ENCODE data around the gene LLGL2. TPM values are rescaled to one million over a fixed set of nuclear protein-coding genes. Genes with fewer than 3 reads are reported as not detected.

LLGL2 gene
- total RNA-seq, 2 experiments from 2014 or later, result 12.6 to 21.6 TPM

GRCh38 chr17:75559958-75560533 is 34.5 kb downstream of the LLGL2 start:
- Histone ChIP-seq H3K4me3 (ENCODE audit: low read depth, low read length, poor library complexity, severe bottlenecking) (no peak overlapping the region), H3K27ac (ENCODE audit: low read depth, low read length, poor library complexity, severe bottlenecking) (no peak overlapping the region), H3K79me2 (ENCODE audit: insufficient read depth, low read depth, low read length) (no peaks in the 10 kb centered on the region), H3K4me1 (ENCODE audit: insufficient read depth, low read length, poor library complexity, severe bottlenecking) (no peaks in the 10 kb centered on the region), H4K20me1 (ENCODE audit: insufficient read depth, low read length) (no peaks in the 10 kb centered on the region), H3K36me3 (ENCODE audit: insufficient read depth, low read length) (no peaks in the 10 kb centered on the region), H3K4me2 (ENCODE audit: low read length) (no peak overlapping the region), H3K9me3 (ENCODE audit: low read length) (no peaks in the 10 kb centered on the region), H2AFZ (ENCODE audit: low read length) (no peak overlapping the region), H3K9me2 (ENCODE audit: insufficient read depth, low read length) (no peaks in the 10 kb centered on the region)
- no peak for DNase-seq (ENCODE audit: low spot score)
- no peak for TF ChIP-seq EZH2phosphoT487 (IDR thresholded peaks at IDR 0.05; ENCODE audit: borderline replicate concordance, low read depth, low read length)
- no peak for TF ChIP-seq CTCF (conservative IDR thresholded peaks at IDR 0.05; ENCODE audit: low read length)
- BruUV-seq (replicated peaks), result no TSS peak
- ChIA-PET CTCF (ENCODE audit: unreplicated experiment) (no interaction called here), POLR2A (interaction anchor here (0.6 kb wide), 1 partner anchor 189 kb away, joined by 4 read pairs; no protein-coding TSS in a partner anchor)
- intact Hi-C loops (cut with micrococcal nuclease; ENCODE audit: unreplicated experiment), result no loop called here

- ChIA-PET CTCF (ENCODE audit: unreplicated experiment) (no interaction called here), POLR2A (no interaction called here)
- H3K9me2 ChIP-seq (ENCODE audit: insufficient read depth, low read length), result no peaks in the 10 kb centered on the region
- BruUV-seq (replicated peaks), result no TSS peak
- H3K79me2 ChIP-seq (ENCODE audit: insufficient read depth, low read depth, low read length), result no peaks in the 10 kb centered on the region
- H3K36me3 ChIP-seq (ENCODE audit: insufficient read depth, low read length), result no peaks in the 10 kb centered on the region
- intact Hi-C loops (cut with micrococcal nuclease; ENCODE audit: unreplicated experiment), result no loop called here
- H3K27ac ChIP-seq (ENCODE audit: low read depth, low read length, poor library complexity, severe bottlenecking), result no peak overlapping the region
- H3K4me3 ChIP-seq (ENCODE audit: low read depth, low read length, poor library complexity, severe bottlenecking), result no peak overlapping the region
- no peak overlapping the region for H3K4me2 ChIP-seq (ENCODE audit: low read length)
- TF ChIP-seq EZH2phosphoT487 (IDR thresholded peaks at IDR 0.05; ENCODE audit: borderline replicate concordance, low read depth, low read length) (no peak), CTCF (conservative IDR thresholded peaks at IDR 0.05; ENCODE audit: low read length) (no peak)
- DNase-seq (ENCODE audit: low spot score), result no peak
- no peaks in the 10 kb centered on the region for H4K20me1 ChIP-seq (ENCODE audit: insufficient read depth, low read length)
- no peak overlapping the region for H2AFZ ChIP-seq (ENCODE audit: low read length)
- peaks cover 10% of the 10 kb centered on the region for H3K4me1 ChIP-seq (ENCODE audit: insufficient read depth, low read length, poor library complexity, severe bottlenecking)
- no peaks in the 10 kb centered on the region for H3K9me3 ChIP-seq (ENCODE audit: low read length)
These were observed 36.6 kb downstream of the LLGL2 start for GRCh38 chr17:75561927-75562603.

- ChIA-PET POLR2A (no interaction called here), CTCF (ENCODE audit: unreplicated experiment) (no interaction called here)
- no TSS peak for BruUV-seq (replicated peaks)
- no peaks in the 10 kb centered on the region for H3K36me3 ChIP-seq (ENCODE audit: insufficient read depth, low read length)
- no peak overlapping the region for H3K27ac ChIP-seq (ENCODE audit: low read depth, low read length, poor library complexity, severe bottlenecking)
- H3K9me2 ChIP-seq (ENCODE audit: insufficient read depth, low read length), result no peaks in the 10 kb centered on the region
- H2AFZ ChIP-seq (ENCODE audit: low read length), result no peak overlapping the region
- H3K4me3 ChIP-seq (ENCODE audit: low read depth, low read length, poor library complexity, severe bottlenecking), result no peak overlapping the region
- H3K4me1 ChIP-seq (ENCODE audit: insufficient read depth, low read length, poor library complexity, severe bottlenecking), result peaks cover 21% of the 10 kb centered on the region
- no peaks in the 10 kb centered on the region for H3K79me2 ChIP-seq (ENCODE audit: insufficient read depth, low read depth, low read length)
- intact Hi-C loops (cut with micrococcal nuclease; ENCODE audit: unreplicated experiment), result no loop called here
- DNase-seq (ENCODE audit: low spot score), result no peak
- no peak overlapping the region for H3K4me2 ChIP-seq (ENCODE audit: low read length)
- TF ChIP-seq EZH2phosphoT487 (IDR thresholded peaks at IDR 0.05; ENCODE audit: borderline replicate concordance, low read depth, low read length) (no peak), CTCF (conservative IDR thresholded peaks at IDR 0.05; ENCODE audit: low read length) (no peak)
- H3K9me3 ChIP-seq (ENCODE audit: low read length), result no peaks in the 10 kb centered on the region
- H4K20me1 ChIP-seq (ENCODE audit: insufficient read depth, low read length), result no peaks in the 10 kb centered on the region
These were observed 37.7 kb downstream of the LLGL2 start for GRCh38 chr17:75563063-75563758.
